ENCODE data around the gene PAAF1.
A peak's percentile ranks its signal among the peaks of the same experiment; 100 is the strongest.
"Not testable (repeated sequence)": the region's sequence is repeated elsewhere in the genome, so short reads cannot be mapped to it uniquely, and the experiment has no call there.

The PAAF1 gene
- 9.8 to 11.9 reads per million in 2 experiments for total RNA-seq

GRCh38 chr11:73876424-73877310, at the start of gene PAAF1, which contains the start of gene COA4:
TSS of gene PAAF1 (plus strand) at chr11:73876999. CDS start at chr11:73877022, 23 bp downstream.
TSS of gene COA4 (minus strand) at chr11:73876846. CDS start at chr11:73873378, 3,468 bp downstream.
- DNase-seq (ENCODE audit: low read depth), result peak; percentile 91

GRCh38 chr11:73830261-73830660, 46.5 kb upstream of the PAAF1 start:
- no peak for DNase-seq (ENCODE audit: low read depth)

GRCh38 chr11:73833067-73833466, 43.7 kb upstream of the PAAF1 start:
- DNase-seq (ENCODE audit: low read depth), result no peak

GRCh38 chr11:73838443-73839122, 38.2 kb upstream of the PAAF1 start:
- no peak for DNase-seq (ENCODE audit: low read depth)

GRCh38 chr11:73839123-73839457, 37.7 kb upstream of the PAAF1 start:
- no peak for DNase-seq (ENCODE audit: low read depth)

- no peak for DNase-seq (ENCODE audit: low read depth)
Observed at GRCh38 chr11:73851046-73851764, 25.6 kb upstream of the PAAF1 start.

- no peak for DNase-seq (ENCODE audit: low read depth)
Observed at GRCh38 chr11:73852049-73852448, 24.8 kb upstream of the PAAF1 start.

GRCh38 chr11:73854680-73855079, 22.1 kb upstream of the PAAF1 start:
- no peak for DNase-seq (ENCODE audit: low read depth)

- no peak for DNase-seq (ENCODE audit: low read depth)
Observed at GRCh38 chr11:73856031-73856567, 20.7 kb upstream of the PAAF1 start.

- DNase-seq (ENCODE audit: low read depth), result no peak
Observed at GRCh38 chr11:73859671-73860070, 17.1 kb upstream of the PAAF1 start.

GRCh38 chr11:73860202-73860601, 16.6 kb upstream of the PAAF1 start:
- no peak for DNase-seq (ENCODE audit: low read depth)

GRCh38 chr11:73862986-73863385, 13.8 kb upstream of the PAAF1 start:
- DNase-seq (ENCODE audit: low read depth), result no peak

- no peak for DNase-seq (ENCODE audit: low read depth)
Observed at GRCh38 chr11:73866095-73866579, 10.7 kb upstream of the PAAF1 start.

GRCh38 chr11:73866586-73866996, 10.2 kb upstream of the PAAF1 start:
- DNase-seq (ENCODE audit: low read depth), result no peak

GRCh38 chr11:73869332-73869949, 7.4 kb upstream of the PAAF1 start:
- DNase-seq (ENCODE audit: low read depth), result no peak

GRCh38 chr11:73870261-73870660, 6.5 kb upstream of the PAAF1 start:
- DNase-seq (ENCODE audit: low read depth), result no peak

GRCh38 chr11:73872749-73873357, 3.9 kb upstream of the PAAF1 start:
- no peak for DNase-seq (ENCODE audit: low read depth)

- no peak for DNase-seq (ENCODE audit: low read depth)
Observed at GRCh38 chr11:73875380-73875779, 1.4 kb upstream of the PAAF1 start.

GRCh38 chr11:73875840-73876239, 959 bp upstream of the PAAF1 start:
- DNase-seq (ENCODE audit: low read depth), result no peak

- DNase-seq (ENCODE audit: low read depth), result no peak
Observed at GRCh38 chr11:73878771-73879170, 2.0 kb downstream of the PAAF1 start.

GRCh38 chr11:73880449-73880848, 3.6 kb downstream of the PAAF1 start:
- DNase-seq (ENCODE audit: low read depth), result not testable (repeated sequence)
